ENCODE results near the gene TMCC2. TPM values are rescaled to one million over a fixed set of nuclear protein-coding genes. Genes with fewer than 3 reads are reported as not detected.

The TMCC2 gene
- total and polyA plus RNA-seq, 2 of the 8 experiments (the other 6 are each of a cell fraction or from before 2014, with no cell fraction given) = 6.7 to 6.8 TPM

- TF ChIP-seq JUN (IDR thresholded peaks at IDR 0.05; ENCODE audit: low read depth, low read length) = no peak
- TF ChIP-seq KDM5A (IDR thresholded peaks at IDR 0.05; ENCODE audit: low read length) = no peak
- no peak for TF ChIP-seq CBX8 (IDR thresholded peaks at IDR 0.05; ENCODE audit: borderline replicate concordance, low read depth, low read length)
- TF ChIP-seq ZNF274 (IDR thresholded peaks at IDR 0.05; ENCODE audit: borderline replicate concordance, extremely low read depth, low read length) = no peak
- no peak for TF ChIP-seq TAF7 (optimal IDR thresholded peaks at IDR 0.05; ENCODE audit: borderline replicate concordance, low read depth, low read length)
Measured at GRCh38 chr1:205243350-205244191, 15.8 kb downstream of the TMCC2 start (continued).

Data from H1 (cell line).